ENCODE results near the gene KHDC3L. TPM values are rescaled to one million over a fixed set of nuclear protein-coding genes. Genes with fewer than 3 reads are reported as not detected.

Gene KHDC3L
- total RNA-seq, 1 experiment from 2014 or later, result not detected

DNA sequence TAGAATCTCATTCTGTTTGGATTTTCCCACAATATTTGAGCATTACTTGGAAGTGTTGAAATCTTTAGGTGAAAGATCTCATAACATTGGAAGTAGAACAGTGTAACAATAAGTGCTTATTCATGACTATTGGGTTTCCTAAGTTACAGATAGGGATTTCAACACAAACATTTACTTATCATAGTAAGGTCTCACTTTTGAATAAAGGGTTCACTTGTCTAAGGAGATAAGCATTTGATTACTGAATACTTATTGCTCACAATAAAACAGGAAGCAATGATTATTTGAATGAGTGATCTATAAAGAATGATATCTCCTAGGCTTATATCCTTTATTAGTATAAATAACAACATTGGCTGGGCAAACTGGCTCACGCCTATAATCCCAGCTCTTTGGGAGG lies 46.9 kb downstream of the KHDC3L start:
- Histone ChIP-seq H3K9me2 (ENCODE audit: insufficient read depth) (no peaks in the 10 kb centered on the region), H3K4me3 (no peak overlapping the region), H3K4me2 (no peak overlapping the region), H4K20me1 (ENCODE audit: insufficient read depth) (no peaks in the 10 kb centered on the region), H3K9me3 (ENCODE audit: insufficient read depth, low read depth) (no peaks in the 10 kb centered on the region), H3K79me2 (ENCODE audit: low read depth) (no peaks in the 10 kb centered on the region), H3F3A (ENCODE audit: insufficient read depth, low read depth) (peaks cover 3% of the 10 kb centered on the region; the same call in 1 of the 2 replicates), H2AFZ (no peak overlapping the region; the same call in 1 of the 2 replicates), H3K36me3 (ENCODE audit: low read depth) (no peaks in the 10 kb centered on the region), H3K27me3 (ENCODE audit: insufficient read depth, low read depth) (no peaks in the 10 kb centered on the region), H3K27ac (0 out of 2 replicates have a peak overlapping the region, but pooled peaks have one; percentile 8), H3K4me1 (replicated peaks; ENCODE audit: insufficient read depth) (peaks cover 7% of the 10 kb centered on the region; the same call in 1 of the 2 replicates)
- BruUV-seq (replicated peaks), result no TSS peak
- no peak for TF ChIP-seq EZH2 (IDR thresholded peaks at IDR 0.05; ENCODE audit: low read depth)
- TF ChIP-seq, protein P1, sequence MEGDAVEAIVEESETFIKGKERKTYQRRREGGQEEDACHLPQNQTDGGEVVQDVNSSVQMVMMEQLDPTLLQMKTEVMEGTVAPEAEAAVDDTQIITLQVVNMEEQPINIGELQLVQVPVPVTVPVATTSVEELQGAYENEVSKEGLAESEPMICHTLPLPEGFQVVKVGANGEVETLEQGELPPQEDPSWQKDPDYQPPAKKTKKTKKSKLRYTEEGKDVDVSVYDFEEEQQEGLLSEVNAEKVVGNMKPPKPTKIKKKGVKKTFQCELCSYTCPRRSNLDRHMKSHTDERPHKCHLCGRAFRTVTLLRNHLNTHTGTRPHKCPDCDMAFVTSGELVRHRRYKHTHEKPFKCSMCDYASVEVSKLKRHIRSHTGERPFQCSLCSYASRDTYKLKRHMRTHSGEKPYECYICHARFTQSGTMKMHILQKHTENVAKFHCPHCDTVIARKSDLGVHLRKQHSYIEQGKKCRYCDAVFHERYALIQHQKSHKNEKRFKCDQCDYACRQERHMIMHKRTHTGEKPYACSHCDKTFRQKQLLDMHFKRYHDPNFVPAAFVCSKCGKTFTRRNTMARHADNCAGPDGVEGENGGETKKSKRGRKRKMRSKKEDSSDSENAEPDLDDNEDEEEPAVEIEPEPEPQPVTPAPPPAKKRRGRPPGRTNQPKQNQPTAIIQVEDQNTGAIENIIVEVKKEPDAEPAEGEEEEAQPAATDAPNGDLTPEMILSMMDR (conservative IDR thresholded peaks at IDR 0.05), result no peak
- intact Hi-C loops (cut with micrococcal nuclease; ENCODE audit: unreplicated experiment), result no loop called here
- peak in 1 of 2 experiments; percentile 88 for DNase-seq
- CTCF ChIA-PET, result no interaction called here
- POLR2A ChIA-PET (ENCODE audit: unreplicated experiment), result no interaction called here

DNA sequence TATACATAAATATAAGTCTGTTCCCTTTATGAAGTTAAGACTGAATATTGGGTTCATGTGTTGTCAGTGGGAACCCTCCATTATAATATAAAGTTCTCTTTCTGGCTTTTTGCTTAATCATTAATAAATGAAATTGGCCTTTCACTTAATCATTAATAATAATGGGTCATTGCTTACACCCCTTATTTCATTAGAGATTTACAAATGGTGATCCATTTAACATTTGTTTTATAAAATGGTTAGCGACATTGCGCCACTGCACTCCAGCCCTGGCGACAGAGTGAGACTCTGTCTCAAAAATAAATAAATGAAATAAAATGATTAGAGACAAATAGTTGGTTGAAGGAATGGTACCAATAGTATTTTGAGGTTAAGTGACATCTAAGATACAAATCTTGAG lies 50.6 kb downstream of the KHDC3L start:
- no peak overlapping the region for H3K4me3 ChIP-seq
- H3K9me2 ChIP-seq (ENCODE audit: insufficient read depth), result no peaks in the 10 kb centered on the region
- H3K9me3 ChIP-seq (ENCODE audit: insufficient read depth, low read depth), result no peaks in the 10 kb centered on the region
- no peak overlapping the region for H3K4me2 ChIP-seq
- H3K27me3 ChIP-seq (ENCODE audit: insufficient read depth, low read depth), result no peaks in the 10 kb centered on the region
- no TSS peak for BruUV-seq (replicated peaks)
- no peak overlapping the region for H3K27ac ChIP-seq
- ChIA-PET CTCF (no interaction called here), POLR2A (ENCODE audit: unreplicated experiment) (no interaction called here)
- intact Hi-C loops (cut with micrococcal nuclease; ENCODE audit: unreplicated experiment), result no loop called here
- no peaks in the 10 kb centered on the region for H4K20me1 ChIP-seq (ENCODE audit: insufficient read depth)
- DNase-seq, result no peak
- peaks cover 7% of the 10 kb centered on the region; the same call in 1 of the 2 replicates for H3K4me1 ChIP-seq (replicated peaks; ENCODE audit: insufficient read depth)
- H2AFZ ChIP-seq, result no peak overlapping the region
- TF ChIP-seq EZH2 (IDR thresholded peaks at IDR 0.05; ENCODE audit: low read depth), result no peak
- TF ChIP-seq, protein P1 (conservative IDR thresholded peaks at IDR 0.05), result no peak
- no peaks in the 10 kb centered on the region for H3K36me3 ChIP-seq (ENCODE audit: low read depth)
- peaks cover 6% of the 10 kb centered on the region; the same call in 1 of the 2 replicates for H3F3A ChIP-seq (ENCODE audit: insufficient read depth, low read depth)
- H3K79me2 ChIP-seq (ENCODE audit: low read depth), result no peaks in the 10 kb centered on the region

Other genes with a start within 250 kb of the KHDC3L start
- gene KHDC1L, start 137.2 kb upstream of the KHDC3L start, total RNA-seq (2021), result 1.1 TPM in 1 of 2 replicates, not detected in the other
- 14.3 and 16.2 TPM in 2 replicates for gene KHDC1, start 99.5 kb upstream of the KHDC3L start, total RNA-seq (2021)
- gene DPPA5, start 8.4 kb upstream of the KHDC3L start, total RNA-seq (2021), result not detected in 2 replicates
- 10.9 and 12.2 TPM in 2 replicates for gene OOEP, start 7.2 kb downstream of the KHDC3L start, total RNA-seq (2021)
- 3.1 and 5.0 TPM in 2 replicates for gene DDX43, start 32.2 kb downstream of the KHDC3L start, total RNA-seq (2021)
- gene CGAS, start 89.6 kb downstream of the KHDC3L start, total RNA-seq (2021), result 25.5 and 26.1 TPM in 2 replicates
- gene MTO1, start 99.1 kb downstream of the KHDC3L start, total RNA-seq (2021), result 27.2 and 29.3 TPM in 2 replicates
- 10,581 and 12,059 TPM in 2 replicates for gene EEF1A1, start 158.4 kb downstream of the KHDC3L start, total RNA-seq (2021)